SIG-M5 treated with dmso at 0.1 percent for 504 hours (cell line): ENCODE measurements around the gene IGSF21.
"Not testable (repeated sequence)": the region's sequence is repeated elsewhere in the genome, so short reads cannot be mapped to it uniquely, and the experiment has no call there.

Experiments
- DNase-seq: peaks from one replicate; lab custom pipeline; 2025; ENCODE audit not compliant: unreplicated experiment; lab: John Stamatoyannopoulos, UW

The IGSF21 gene

DNA sequence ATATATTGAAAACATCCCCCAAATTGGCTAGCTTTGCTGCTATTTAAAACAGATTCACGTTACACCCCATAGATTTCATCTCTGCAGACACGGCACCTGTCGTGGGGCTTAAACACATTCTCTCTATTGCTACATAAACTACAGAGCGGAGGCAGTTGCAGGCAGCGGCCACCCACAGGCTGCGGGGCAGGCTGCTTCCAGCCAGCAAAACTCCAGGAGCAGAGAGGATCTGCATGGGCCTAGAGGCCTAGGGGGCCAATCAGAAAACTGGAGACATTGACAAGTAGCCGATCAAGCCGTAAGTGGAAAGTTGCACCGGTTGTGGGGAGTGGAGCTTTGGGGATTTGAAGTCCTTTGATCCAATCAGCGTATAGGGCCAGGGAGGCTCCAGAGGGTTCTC is 244.1 kb downstream of the IGSF21 start:
- DNase-seq, result no peak

DNA sequence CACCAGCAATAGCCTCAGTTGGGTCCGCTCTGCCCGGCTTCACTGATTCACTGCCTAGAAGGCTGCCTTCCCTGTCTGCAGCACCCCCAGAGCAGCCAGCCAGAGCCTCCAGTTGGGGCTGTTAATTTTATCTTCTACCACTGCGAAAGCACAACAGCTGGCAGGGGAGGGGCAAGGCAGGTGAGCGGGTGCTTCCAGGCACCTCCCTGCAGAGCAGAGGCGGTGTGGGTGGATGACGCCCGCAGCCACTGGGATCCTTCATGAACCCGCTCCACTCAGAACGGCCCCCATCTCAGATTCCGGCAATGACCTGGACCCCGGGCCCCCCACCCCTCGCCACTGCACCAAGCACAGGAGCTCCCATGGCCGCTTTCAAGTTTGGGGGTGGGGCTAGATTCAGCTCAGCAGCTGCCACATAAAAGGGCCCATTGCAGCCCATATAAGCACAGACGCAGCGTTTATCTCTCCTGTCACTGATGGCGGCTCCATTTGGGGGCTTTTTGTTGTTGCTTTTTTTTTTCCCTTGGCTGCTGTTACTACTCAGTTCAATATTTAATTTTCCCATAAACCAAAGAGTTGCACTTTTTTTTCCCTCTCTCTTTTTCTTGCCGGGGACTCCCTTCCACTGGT is 245.2 kb downstream of the IGSF21 start:
- DNase-seq, result no peak

- DNase-seq, result no peak
Measured at GRCh38 chr1:18353528-18353927, 245.9 kb downstream of the IGSF21 start.

- no peak for DNase-seq
Measured at GRCh38 chr1:18353992-18354391, 246.4 kb downstream of the IGSF21 start.

GRCh38 chr1:18354612-18355011 is 247.0 kb downstream of the IGSF21 start:
- DNase-seq, result no peak

- DNase-seq, result no peak
Measured at GRCh38 chr1:18357622-18358230, 250.1 kb downstream of the IGSF21 start.

DNA sequence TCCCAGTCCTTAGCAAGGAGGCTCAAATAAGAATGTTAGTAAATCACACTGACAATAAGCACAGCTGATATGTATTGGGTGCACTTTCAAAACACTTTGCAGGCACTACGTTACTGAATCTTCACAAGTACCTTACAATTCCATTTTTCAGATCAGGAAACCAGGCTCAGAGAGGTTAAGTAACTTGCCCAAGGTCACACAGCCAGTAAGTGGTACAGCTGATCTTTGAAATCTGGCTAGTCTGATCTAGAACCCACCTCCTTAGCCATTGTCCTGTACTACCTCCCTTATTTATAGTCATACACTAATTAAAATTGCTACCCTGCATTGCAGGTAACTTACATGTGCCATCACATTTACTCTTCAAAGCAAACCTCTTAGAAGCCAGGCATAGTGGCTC is 251.0 kb downstream of the IGSF21 start:
- no peak for DNase-seq

DNA sequence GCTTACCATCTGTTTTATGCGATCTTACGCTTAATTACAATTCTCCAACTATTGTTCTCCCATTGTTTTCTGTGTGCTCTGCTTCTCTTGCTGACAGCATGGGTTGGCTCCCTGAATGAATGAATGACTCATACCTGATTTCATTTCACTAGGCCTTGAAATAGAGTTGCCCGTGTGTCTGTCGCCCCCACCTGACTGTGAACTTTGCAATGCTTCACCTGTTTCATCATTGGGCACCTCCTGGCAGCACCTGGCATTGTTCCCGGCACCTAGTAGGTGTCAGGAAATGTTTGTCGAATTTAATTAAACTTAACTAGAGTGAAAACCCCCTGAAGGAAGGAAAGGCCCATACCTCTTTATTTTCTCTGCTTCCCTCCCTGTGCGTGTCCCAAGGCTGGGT is 252.7 kb downstream of the IGSF21 start:
- no peak for DNase-seq

- DNase-seq, result no peak
Measured at GRCh38 chr1:18362150-18362549, 254.6 kb downstream of the IGSF21 start.

- DNase-seq, result no peak
Measured at GRCh38 chr1:18363436-18363835, 255.8 kb downstream of the IGSF21 start.

GRCh38 chr1:18365099-18365705 is 257.6 kb downstream of the IGSF21 start:
- DNase-seq, result no peak

DNA sequence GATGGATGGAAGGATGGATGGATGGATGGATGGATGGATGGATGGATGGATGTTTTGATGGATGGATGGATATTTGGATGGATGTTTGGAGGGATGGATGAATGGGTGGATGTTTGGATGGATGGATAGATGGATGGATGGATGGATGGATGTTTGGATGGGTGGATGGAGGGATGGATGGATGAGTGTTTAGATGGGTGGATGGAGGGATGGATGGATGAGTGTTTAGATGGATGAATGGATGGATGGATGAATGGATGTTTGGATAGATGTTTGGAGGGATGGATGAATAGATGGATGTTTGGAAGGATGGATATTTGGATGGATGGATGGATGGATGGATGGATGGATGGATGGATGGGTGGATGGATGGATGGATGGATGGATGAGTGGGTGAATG is 264.9 kb downstream of the IGSF21 start:
- not testable (repeated sequence) for DNase-seq

DNA sequence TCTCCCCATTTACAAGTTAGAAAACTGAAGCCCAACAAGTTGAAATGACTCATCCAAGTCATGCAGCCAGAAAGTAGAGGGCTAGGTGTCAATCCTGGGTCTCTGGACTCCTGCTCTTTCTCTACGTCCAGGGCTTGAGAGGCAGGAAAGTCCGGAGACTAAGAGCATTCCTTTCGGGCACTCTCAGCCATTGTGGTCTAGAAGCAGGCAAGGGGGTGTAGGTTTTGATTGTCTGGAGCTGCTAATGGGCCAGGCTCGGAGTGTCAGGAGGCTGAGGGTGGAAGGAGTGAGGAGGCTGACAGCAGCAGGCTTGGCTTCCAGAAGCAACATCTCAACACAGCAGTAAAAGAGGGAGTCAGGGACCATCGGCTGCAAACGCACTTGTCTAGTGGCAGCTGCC is 265.6 kb downstream of the IGSF21 start:
- no peak for DNase-seq

DNA sequence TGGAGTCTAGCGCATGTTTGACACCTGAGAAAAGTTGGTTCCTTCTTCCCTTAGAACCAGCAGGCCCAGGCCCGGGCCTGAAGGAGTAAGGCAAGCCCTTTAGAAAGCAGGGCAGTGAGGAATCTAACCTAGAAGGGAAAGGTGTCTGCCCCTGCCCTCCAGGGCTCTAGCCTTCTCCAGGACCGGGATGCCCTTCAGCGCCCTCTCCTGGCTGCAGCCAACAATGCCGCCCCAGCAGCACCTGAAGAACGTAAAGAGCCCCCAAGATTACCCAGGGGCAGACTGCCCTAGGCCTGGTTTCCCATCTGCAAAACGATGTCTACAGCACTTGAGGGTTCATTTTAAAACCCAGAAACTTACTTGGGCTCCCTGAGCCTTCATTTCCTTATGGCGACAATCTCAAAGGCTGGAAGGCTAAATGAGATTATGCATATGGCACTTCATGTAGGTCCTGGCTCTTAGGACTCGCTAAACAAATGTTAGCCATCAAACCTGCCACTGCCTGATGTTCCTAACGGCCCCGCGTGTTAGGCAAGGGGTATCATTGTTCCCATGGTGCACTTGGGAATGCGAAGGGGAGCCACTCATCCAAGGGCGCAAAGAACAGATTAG is 266.4 kb downstream of the IGSF21 start:
- DNase-seq, result no peak

DNA sequence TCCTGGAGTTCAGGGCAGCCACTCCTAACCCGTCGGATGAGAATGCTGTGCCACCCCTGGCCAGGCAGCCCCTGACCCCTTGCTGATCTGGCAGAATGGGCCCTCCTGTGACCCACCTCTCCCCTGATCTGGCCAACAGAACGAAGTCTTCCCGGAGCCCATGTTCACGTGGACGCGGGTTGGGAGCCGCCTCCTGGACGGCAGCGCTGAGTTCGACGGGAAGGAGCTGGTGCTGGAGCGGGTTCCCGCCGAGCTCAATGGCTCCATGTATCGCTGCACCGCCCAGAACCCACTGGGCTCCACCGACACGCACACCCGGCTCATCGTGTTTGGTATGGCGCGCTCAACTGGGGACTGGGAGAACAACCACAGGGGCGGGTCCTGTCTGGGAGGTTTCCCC is 269.1 kb downstream of the IGSF21 start:
- no peak for DNase-seq

GRCh38 chr1:18380288-18380687 is 272.7 kb downstream of the IGSF21 start:
- DNase-seq, result no peak

GRCh38 chr1:18384059-18384458 is 276.5 kb downstream of the IGSF21 start:
- DNase-seq, result no peak

- DNase-seq, result no peak
Measured at GRCh38 chr1:18384471-18384870, 276.9 kb downstream of the IGSF21 start.

DNA sequence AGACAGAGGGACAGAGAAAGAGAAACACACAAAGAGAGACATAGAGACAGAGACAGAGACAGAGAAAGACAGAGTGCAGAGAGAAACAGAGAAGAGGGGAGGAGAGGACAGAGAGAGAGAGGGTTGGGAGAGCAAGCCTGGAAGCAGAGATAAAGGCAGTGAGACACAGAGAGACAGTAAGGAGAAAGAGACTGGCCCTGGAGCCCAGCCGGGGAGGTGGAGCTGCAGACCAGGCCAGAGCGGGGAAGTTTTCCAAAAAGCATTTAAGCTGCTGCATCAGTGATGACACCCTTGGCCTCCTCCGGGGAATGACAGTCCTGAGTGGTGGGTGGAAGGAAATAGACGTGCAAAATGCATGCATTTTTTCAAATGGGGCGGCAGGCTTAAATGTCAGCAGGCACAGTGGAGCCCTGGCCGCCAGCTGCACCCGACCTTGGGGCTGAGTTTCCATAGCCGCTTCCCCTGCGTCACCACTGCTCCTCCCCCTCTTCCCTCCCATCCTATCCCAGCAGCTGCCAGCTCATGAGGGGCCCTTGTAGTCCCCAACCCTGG is 277.7 kb downstream of the IGSF21 start:
- no peak for DNase-seq

DNA sequence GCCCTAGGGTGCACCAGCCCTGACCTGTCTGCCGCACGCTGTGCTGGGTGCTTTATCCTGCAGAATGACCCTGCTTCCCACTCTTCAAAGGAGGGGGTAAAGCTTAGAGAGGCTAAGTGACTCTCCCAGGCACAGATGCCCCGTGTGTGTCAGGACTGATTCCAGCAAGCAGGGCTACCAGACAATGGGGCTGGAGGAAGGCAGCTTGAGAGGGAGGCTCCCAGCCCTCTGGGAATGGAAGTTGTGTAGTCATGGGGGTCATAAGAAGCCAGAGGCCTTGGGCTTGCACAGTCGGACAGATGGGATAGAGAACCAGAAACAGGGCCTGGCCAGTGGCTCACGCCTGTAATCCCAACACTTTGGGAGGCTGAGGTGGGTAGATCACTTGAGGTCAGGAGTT is 279.0 kb downstream of the IGSF21 start:
- no peak for DNase-seq

DNA sequence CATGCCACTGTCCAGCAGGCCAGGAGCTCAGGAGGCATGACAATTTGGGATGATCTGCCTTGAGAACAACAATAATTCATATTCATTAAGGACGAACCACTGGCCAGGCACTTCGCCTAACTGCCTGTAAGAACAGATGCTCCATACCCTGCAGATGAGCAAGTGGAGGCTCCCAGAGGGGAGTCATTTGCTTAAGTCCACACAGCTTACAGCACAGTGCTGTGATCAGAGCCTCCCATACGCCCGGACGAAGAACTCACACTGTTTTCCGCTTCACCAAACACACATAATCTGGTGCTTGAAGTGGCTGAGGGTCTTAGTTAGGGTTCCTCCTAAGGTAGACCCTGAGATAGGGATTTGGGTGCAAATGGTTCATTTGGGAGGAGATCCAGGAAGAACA is 279.7 kb downstream of the IGSF21 start:
- DNase-seq, result no peak

- DNase-seq, result no peak
Measured at GRCh38 chr1:18390953-18391352, 283.4 kb downstream of the IGSF21 start.
